Esophagus squamous epithelium (tissue), 5 donors: ENCODE results near the gene CD200. TPM values are rescaled to one million over a fixed set of nuclear protein-coding genes. Genes with fewer than 3 reads are reported as not detected.
A peak's percentile ranks its signal among the peaks of the same experiment; 100 is the strongest.

Experiments used
- DNase-seq: peaks from one replicate; lab custom pipeline; 2025; lab: John Stamatoyannopoulos, UW
- H3K27ac ChIP-seq, 4 donors: fragments of 200-600 bp; sonication (generic); one replicate each; pipeline ENCODE4 v1.5.1; 2016 to 2019; ENCODE audit warnings: mild to moderate bottlenecking in 1 of 4
- H3K27me3 ChIP-seq, 4 donors: fragments of 200-600 bp; sonication (generic); 1 replicate in 3 of 4; 2 replicates in 1 of 4; pipeline versions ENCODE4 v1.5.1 to v1.6.0; 2017 to 2021; ENCODE audit warnings: antibody characterized with exemption in 1 of 4
- H3K36me3 ChIP-seq, 3 donors: fragments of 200-600 bp; sonication (generic); one replicate each; pipeline ENCODE4 v1.5.1; 2016 to 2019
- H3K4me1 ChIP-seq, 3 donors: fragments of 200-600 bp; sonication (generic); one replicate each; pipeline ENCODE4 v1.5.1; 2017 to 2019
- H3K4me3 ChIP-seq, 4 donors: fragments of 200-600 bp; sonication (generic); 1 replicate in 3 of 4; 2 replicates in 1 of 4; pipeline ENCODE4 v1.5.1; 2016 to 2019; ENCODE audit warnings: mild to moderate bottlenecking in 2 of 4, moderate library complexity in 1 of 4
- H3K9me3 ChIP-seq, 3 donors: fragments of 200-600 bp; sonication (generic); one replicate each; pipeline ENCODE4 v1.5.1; 2016 to 2019
- POLR2A ChIP-seq, 4 donors: fragments of 450-650 bp; IDR thresholded peaks; one replicate each; pipeline ENCODE4 v1.6.1; 2017; ENCODE audit warnings: antibody characterized with exemption in 4 of 4, mild to moderate bottlenecking in 4 of 4, moderate library complexity in 3 of 4
- WGBS, 2 donors: methylation state at CpG; one replicate each; pipeline ENCODE4 v1.1.5; 2018; 5-methylcytosine and 5-hydroxymethylcytosine counted together
- intact Hi-C: fragments of 100-400 bp; cut with DNase I; formaldehyde crosslinking; loops from one replicate; pipeline ENCODE4 v1.15.0; 2022
- total RNA-seq, 4 donors: library from RNA; depleted of rRNA; stranded (reverse); fragments of >200 nt; gene quantifications; one replicate each; pipeline ENCODE4 v1.1.0, GENCODE V29; 2016
- TF ChIP-seq, protein P1 (sequence below), 6 experiments: fragments of 450-650 bp in 4 of 6; fragments of 200-600 bp in 2 of 6; sonication (generic) in 2 of 6; IDR thresholded peaks; one replicate each; pipeline ENCODE4 v1.5.1; 2016 to 2019; ENCODE audit warnings: antibody characterized with exemption in 6 of 6, mild to moderate bottlenecking in 4 of 6, moderate library complexity in 4 of 6
- donor health status: DM: yes; HTN: yes; CAD: no.

The CD200 gene
- total RNA-seq, 4 donors from 2014 or later = 0.27 to 8.4 (median 1.4) TPM

DNA sequence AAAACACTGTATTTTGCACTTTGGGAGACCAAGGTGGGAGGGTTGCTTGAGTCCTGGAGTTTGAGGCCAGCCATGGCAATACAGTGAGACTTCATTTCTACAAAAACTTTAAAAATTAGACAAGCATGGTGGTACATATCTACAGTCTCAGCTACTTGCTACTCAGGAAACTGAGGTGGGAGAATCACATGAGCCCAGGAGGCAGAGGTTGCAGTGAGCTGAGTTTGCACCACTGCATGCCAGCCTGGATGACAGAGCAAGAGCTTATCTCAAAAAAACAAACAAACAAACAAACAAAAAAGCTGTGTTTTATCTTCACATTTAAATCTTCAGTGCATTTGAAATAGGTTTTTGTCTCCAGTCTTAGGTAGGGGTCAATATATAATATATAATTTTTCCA, 34.2 kb upstream of the CD200 start:
- Histone ChIP-seq H3K36me3 (no peaks in the 10 kb centered on the region), H3K4me3 (no peak overlapping the region), H3K27ac (no peak overlapping the region), H3K9me3 (no peaks in the 10 kb centered on the region), H3K27me3 (no peaks in the 10 kb centered on the region), H3K4me1 (peaks cover 0 to 24% (median 7%) of the 10 kb centered on the region in 3 donors)
- intact Hi-C loops = loop anchor here (10.0 kb wide), 1 partner anchor 226 kb away; no protein-coding TSS in a partner anchor
- no peak for DNase-seq
- TF ChIP-seq, protein P1, sequence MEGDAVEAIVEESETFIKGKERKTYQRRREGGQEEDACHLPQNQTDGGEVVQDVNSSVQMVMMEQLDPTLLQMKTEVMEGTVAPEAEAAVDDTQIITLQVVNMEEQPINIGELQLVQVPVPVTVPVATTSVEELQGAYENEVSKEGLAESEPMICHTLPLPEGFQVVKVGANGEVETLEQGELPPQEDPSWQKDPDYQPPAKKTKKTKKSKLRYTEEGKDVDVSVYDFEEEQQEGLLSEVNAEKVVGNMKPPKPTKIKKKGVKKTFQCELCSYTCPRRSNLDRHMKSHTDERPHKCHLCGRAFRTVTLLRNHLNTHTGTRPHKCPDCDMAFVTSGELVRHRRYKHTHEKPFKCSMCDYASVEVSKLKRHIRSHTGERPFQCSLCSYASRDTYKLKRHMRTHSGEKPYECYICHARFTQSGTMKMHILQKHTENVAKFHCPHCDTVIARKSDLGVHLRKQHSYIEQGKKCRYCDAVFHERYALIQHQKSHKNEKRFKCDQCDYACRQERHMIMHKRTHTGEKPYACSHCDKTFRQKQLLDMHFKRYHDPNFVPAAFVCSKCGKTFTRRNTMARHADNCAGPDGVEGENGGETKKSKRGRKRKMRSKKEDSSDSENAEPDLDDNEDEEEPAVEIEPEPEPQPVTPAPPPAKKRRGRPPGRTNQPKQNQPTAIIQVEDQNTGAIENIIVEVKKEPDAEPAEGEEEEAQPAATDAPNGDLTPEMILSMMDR (IDR thresholded peaks at IDR 0.05) = no peak
- no peak for TF ChIP-seq POLR2A (IDR thresholded peaks at IDR 0.05)

DNA sequence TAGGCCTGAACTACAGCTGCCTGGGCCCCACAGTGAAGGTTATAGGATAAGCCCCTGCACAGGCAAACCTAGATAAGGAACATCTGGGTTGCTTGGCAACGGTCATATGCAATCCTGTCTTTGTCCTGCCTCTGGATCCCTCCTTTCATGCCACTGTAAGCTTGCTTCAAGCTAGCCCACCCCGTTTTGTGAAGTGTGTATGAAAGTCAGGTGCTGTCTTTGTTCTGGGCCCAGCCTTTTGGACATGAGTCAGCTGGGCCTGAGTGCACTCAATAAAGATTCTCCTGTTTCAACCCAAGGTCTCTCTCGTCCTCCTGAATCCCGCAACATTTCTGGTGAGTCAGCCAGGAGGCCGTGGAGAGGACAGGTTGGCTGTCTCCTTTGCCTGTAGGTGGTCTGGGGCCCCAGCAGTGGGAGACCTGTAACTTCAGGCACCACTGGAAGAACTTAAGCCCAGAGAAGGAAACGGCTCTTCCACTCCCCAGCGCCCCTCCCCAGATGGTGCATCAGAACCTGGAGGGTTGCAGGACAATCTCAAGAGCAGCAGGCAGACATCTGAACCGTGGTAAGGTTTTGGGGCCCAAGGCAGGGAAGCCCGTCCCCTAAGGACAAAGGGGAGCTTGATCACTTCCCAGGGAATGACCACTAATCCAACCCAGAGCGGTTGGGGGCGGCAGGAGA, 30.7 kb upstream of the CD200 start:
- 41 to 79% methylated on average over 2 to 7 of the region's 11 CpGs for WGBS, 2 donors

DNA sequence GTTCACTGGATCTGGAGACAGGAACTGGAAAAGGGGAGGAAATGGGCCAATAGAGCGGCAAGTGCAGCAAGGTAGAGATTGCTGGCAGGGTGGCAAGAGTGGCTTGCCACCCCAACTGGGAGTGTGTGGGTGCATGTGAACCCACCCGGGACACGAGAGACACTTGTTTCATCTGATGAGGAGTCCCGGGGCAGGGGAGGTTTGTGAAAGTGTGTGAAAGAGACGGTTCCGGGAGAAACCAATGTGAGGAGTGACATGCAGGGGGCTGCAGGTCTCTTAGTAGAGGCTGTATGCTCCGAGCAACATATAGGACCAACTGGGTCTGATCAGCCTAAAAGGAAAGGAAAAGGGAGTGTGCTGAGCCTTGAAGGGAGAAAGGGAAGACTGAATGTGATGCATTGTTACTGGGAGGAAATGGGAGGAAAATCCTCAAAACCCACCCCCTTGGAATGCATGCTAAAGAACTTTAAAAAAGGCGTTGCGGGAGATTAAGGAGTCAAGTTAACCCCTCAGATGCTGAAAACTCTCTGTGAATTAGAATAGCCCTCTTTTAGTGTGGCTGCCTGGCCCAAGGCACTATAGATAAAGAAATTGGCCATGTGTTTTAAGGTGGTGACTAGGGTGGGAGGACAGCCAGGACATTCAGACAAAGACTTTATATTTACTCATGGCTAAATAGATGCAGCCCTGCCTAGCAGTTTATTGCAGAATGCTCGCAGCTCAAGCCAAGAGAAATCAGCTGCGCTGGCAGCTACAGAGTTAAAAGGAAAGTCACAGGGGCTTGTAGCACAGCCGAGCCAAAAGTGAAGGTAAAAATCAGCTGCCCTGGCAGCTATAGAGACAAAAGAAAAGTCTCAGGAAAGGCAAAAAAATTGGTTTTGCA, 29.8 kb upstream of the CD200 start:
- H3K36me3 ChIP-seq = no peaks in the 10 kb centered on the region
- intact Hi-C loops = no loop called here
- TF ChIP-seq, protein P1 (IDR thresholded peaks at IDR 0.05) = no peak
- TF ChIP-seq POLR2A (IDR thresholded peaks at IDR 0.05) = no peak
- H3K4me3 ChIP-seq = peak overlapping the region; percentile 17 to 68 (median 39)
- peak overlapping the region in 1 of 4 donors; percentile 18 for H3K27ac ChIP-seq
- H3K4me1 ChIP-seq = peaks cover 0 to 22% (median 12%) of the 10 kb centered on the region in 3 donors
- no peaks in the 10 kb centered on the region for H3K9me3 ChIP-seq
- no peak for DNase-seq
- 43 to 45% methylated on average over 12 of the region's 12 CpGs for WGBS, 2 donors
- no peaks in the 10 kb centered on the region for H3K27me3 ChIP-seq

More for the DNA sequence above, 30.7 kb upstream of the CD200 start:
- no peaks in the 10 kb centered on the region for H3K27me3 ChIP-seq
- no peak overlapping the region for H3K27ac ChIP-seq
- intact Hi-C loops = no loop called here
- TF ChIP-seq, protein P1 (IDR thresholded peaks at IDR 0.05) = no peak
- TF ChIP-seq POLR2A (IDR thresholded peaks at IDR 0.05) = no peak
- H3K4me1 ChIP-seq = peaks cover 0 to 27% (median 12%) of the 10 kb centered on the region in 3 donors
- no peak for DNase-seq
- H3K4me3 ChIP-seq = peak overlapping the region in 2 of 4 donors; percentile 48 to 68
- no peaks in the 10 kb centered on the region for H3K36me3 ChIP-seq
- H3K9me3 ChIP-seq = no peaks in the 10 kb centered on the region

DNA sequence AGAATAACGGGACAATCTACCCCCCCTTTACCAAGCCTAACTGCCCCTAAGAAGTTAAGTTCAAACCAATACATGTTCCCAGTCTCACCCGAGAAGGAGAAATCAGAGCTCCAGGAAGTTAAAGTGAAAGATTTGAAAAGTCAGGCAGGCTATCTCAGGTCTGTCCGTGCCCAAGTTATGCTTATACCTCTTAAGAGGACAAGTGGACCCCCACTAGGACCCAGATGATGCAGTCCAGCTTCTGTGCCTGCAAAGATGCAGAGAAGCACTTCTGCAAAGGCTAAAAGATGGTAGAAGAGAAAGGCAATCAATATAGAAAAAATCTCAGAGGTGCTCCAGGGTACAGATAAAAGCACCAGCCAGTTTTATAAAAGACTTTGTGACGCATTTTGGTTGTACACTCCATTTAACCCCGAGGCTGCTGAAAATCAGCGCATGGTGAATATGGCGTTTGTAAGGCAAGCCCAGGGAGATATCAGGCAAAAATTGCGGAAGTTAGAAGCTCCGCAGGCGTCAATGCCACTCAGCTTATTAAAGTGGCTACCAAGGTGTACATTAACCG, 29.1 kb upstream of the CD200 start:
- H3K9me3 ChIP-seq = no peaks in the 10 kb centered on the region
- no peak for DNase-seq
- intact Hi-C loops = no loop called here
- H3K4me3 ChIP-seq = peak overlapping the region; percentile 17 to 68 (median 39)
- no peak for TF ChIP-seq POLR2A (IDR thresholded peaks at IDR 0.05)
- TF ChIP-seq, protein P1 (IDR thresholded peaks at IDR 0.05) = no peak
- H3K36me3 ChIP-seq = no peaks in the 10 kb centered on the region
- H3K27ac ChIP-seq = peak overlapping the region in 1 of 4 donors; percentile 18
- H3K27me3 ChIP-seq = no peaks in the 10 kb centered on the region
- WGBS, 2 donors = 10 to 16% methylated on average over 11 of the region's 11 CpGs
- peaks cover 0 to 22% (median 12%) of the 10 kb centered on the region in 3 donors for H3K4me1 ChIP-seq
